HG02970 (cell line): Measurements from ENCODE around the gene SAMD4B.

Experiments used
- ATAC-seq: cut with Tn5 transposase; IDR thresholded peaks from one replicate; pipeline ENCODE4 v1.9.1; 2021; ENCODE audit warnings: mild to moderate bottlenecking, moderate library complexity, moderate number of reproducible peaks; ENCODE audit not compliant: unreplicated experiment, low FRiP score

Gene SAMD4B

DNA sequence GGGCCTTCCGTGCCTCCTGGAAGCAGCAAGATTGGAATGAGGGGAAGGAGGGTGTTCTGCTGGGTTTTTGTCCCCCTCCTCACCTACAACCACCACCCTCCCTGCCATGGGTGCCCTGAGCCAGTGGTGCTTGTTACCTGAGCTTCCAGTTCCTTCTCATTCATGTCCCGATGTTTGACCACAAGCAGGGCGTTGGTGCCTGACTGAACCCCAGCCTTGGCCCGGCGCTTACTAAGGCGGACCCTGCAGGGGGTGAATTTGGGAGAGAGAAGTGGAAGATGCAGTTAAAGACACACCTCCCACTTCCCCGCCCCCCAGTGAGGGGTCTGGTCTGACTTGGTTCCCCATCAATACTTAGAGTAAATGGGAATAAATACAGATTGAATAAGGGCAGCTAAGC, 44.3 kb downstream of the SAMD4B start:
- no peak for ATAC-seq

DNA sequence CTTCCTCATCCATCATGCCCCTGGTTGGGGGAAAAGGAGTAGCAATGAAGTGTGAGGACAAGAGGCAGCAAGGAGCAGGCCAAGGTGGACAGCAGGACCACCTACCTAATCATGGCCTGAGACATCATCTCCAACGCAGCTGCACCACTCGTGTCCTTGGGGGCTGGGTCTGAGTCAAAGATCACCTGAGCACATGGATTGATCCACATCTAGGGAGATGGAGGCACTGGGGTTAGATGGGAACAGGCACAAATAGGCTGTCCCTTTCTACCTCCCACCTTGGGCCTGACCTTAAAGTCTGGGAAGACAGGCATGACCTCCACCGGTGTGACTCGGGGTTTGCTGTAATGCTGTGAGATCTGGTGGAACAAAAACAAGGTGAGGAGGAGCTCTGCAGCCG, 46.4 kb downstream of the SAMD4B start:
- ATAC-seq = no peak

GRCh38 chr19:39389631-39390414, 47.6 kb downstream of the SAMD4B start:
- no peak for ATAC-seq

- no peak for ATAC-seq
Measured at GRCh38 chr19:39390451-39390750, 48.2 kb downstream of the SAMD4B start.

DNA sequence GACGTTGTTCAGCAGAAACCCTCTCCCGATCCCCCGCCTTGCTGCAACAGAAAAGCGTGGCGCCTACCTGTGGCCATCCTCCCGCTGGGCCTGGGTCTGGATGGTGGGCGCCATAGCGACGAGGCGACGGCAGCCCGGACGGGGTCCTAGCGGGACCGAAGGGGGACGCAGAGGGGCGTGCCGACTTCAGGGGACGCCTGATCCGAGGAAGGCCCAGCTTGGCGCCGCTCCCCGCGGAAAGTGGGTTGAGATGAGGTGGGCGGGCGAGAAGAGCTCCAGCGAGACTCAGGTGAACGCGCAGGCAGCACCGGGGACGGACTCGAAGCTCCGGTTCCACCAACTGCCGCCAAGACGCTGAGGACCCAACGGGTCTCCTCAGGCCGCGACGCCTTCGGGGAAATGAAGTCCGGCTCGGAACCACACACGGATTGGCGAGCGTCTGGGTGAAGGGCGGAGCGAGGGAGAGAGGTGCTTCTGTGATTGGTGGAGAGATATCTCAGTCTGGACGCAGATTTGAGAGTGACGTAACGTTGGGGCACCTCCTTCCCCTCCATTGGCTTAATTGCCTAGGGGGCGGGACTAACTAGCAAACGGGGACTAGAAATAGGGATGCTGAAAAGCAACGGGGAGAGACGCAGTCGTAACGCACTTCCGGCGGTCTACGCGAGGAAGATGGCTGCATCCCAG, 48.7 kb downstream of the SAMD4B start, which contains the start of the genes MED29 and PAF1:
Gene MED29, plus strand, starts transcription at position 628 of the 687 bp plus-strand sequence. Its CDS starts 45 bp downstream, at position 673.
Gene PAF1, minus strand, starts transcription at position 356 of the 687 bp plus-strand sequence. Its CDS starts 242 bp downstream, at position 114.
- ATAC-seq = peak; percentile 86

GRCh38 chr19:39397360-39398296, 55.4 kb downstream of the SAMD4B start:
- peak; percentile 32 for ATAC-seq

- ATAC-seq = no peak
Measured at GRCh38 chr19:39398297-39398864, 56.2 kb downstream of the SAMD4B start.

DNA sequence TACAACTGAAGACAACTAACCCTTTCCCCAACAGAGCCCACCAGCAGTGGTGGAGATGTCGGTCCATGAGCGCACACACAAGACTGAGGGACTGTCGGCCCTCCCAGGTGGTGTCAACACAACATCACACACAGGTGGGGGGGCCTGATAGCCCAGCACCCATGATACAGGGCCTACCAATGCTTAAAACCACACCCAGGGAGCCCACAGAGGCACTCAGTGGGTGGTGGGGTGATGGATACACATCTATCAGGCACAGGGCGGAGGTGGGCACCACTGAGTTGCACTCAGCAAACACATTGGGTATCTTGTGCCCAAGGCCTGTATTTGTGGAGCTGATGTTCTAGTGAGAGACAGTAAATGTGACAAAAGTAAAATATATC, 57.4 kb downstream of the SAMD4B start:
- ATAC-seq = no peak

DNA sequence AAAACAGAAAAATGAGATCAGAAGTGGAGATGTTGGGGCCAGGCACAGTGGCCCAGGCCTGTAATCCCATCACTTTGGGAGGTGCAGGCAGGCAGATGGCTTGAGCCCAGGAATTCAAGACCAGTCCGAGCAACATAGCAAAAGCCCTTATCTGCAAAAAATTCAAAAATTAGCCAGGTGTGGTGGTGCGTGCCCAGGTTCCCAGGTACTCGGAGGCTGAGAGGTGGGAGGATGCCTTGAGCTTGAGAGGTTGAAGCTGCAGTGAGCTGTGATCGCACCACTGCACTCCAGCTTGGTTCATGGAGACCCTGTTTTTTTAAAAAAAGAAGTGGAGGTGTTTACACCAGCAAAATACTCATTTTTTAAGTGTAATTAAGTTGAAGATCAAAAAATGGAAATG, 57.8 kb downstream of the SAMD4B start:
- ATAC-seq = no peak

DNA sequence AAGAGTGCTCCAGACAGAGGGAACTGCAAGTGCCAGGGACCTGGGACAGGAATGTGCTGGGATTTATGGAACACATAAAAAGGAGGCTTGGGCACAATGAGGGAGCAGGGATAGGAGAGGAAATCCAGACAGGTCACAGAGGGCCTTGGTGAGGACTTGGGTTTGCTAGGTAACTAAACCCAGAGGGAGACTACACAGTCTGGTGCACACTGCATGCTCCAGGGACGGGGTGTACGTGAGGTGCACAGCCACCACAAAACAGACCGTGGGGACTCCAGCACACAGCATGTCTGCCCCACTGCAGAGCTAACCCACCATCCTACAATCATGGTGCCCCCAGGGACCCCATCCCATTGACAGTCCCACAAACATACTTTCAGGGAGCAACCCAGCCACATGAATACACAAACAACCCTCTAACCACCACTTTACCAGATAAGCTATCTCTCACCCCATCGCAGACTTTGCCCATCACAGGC, 58.9 kb downstream of the SAMD4B start:
- ATAC-seq = no peak

DNA sequence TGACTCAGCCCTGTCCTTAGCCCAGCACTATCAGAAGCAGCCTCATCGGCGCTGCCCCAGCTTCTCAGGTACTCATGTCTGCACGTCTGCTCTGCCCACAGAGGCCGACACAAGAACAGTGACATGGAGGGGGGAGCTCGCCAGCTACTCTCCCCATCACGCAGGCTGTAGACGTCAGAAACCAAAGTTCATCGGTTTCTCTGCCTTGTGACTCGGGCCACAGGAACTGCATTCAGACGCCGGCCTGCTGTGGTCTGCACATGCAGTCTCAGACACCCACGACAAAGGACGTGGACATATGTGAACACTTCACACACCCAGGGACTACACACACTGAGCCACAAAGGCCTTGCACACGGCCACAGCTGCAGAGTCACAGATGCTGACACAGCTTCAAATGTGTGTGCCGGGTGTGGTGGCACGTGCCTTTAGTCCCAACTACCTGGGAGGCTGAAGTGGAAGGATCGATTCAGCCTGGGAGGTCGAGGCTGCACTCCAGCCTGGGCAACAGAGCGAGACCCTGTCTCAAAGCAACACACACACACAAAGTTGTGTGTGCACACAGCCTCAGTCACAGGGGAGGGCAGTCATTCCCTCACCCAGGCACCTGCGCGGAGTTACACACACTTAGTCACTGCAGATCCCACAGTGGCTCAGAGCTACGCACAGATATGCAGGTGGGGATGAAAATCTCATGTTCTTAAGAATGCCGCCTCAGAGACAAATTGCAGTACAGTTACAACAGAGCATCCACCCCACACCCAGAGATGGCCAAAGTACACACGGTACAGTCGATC, 59.5 kb downstream of the SAMD4B start:
- ATAC-seq = no peak

DNA sequence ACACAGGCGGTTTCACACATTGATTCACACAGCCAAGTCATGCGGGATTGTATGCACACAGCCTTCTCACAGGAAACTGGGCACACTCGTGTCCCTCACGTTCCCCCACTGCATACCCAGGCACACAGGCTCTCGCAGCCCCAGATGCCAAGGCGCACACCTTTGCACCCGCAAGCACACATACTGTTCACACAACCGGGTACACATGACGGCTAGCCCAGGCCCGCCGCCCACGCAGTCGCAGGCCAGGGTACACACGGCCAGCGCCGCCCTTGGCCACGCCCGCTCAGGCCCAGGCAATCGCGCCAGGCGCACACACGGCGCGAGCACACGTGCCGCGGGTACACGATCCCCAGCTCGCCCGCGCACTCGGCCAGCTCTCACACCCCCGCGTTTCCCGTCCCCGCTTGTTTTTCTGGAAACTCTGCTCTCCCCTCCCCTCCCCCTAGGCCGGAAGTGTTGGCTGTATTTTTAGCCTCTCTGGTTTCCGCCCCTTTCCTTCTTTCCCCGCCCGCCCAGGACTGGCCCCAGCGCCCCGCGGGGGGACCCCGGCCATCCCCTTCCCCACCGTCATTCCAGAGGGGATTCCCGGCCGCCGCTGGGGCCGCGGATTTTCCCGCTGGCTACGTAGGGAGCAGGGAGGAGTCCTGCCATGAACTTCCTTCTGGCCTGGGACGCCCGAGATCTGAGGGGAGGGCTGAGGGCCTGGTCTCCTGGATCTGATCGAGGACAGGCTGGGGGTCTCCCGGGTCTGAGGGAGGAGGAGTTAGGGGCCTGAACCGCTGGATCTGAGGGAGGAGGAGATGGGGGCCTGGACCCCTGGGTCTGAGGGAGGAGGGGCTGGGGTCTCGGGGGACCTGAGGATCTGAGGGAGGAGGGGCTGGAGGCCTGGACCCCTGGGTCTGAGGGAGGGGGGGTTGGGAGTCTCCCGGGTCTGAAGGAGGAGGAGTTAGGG, 60.4 kb downstream of the SAMD4B start:
- ATAC-seq = peak; percentile 24

DNA sequence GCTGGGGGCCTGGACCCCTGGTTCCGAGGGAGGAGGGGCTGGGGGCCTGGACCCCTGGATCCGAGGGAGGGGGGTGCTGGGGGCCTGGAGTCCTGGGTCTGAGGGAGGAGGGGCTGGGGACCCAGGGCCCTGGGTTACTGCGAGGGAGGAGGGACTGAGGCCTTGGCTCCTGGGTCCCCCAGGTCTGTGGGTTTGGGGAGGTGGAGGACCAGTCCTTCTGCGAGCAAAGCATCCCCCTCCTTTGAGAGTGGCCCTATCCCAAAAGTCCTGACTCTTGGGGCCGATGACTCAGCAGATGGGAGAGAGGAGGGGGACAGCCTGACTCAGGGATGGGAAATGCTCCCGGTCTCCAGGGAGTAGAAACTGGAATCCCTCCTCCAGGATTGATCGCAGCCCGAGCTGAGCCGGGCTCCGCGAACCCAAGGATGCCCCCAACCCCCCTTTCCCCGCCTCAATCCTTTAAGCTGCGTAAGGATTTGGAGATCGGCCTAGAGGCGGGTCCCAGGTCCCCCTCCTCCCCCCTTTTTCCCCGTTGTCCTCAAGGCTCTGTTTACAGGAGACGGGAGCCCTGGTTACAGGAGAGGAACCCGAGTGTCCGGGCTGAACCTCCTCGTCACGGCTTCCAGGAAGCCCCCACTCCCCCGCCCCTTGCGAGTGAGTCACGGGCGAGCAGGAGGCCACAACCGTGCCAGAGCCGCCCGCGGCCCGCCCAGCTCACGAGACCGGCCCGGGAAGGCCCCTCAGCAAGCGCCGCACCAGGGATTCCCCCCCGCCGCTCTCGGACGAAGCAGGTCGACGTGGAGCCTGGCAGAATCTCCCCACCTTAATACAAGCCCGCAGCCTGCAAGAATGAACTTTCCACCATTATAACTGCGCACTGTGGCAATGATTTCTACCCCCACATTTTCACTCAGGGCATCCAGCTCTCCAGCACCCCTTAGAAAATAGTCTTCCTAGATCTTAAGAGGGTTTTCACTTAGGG, 61.4 kb downstream of the SAMD4B start:
- peak; percentile 21 for ATAC-seq

DNA sequence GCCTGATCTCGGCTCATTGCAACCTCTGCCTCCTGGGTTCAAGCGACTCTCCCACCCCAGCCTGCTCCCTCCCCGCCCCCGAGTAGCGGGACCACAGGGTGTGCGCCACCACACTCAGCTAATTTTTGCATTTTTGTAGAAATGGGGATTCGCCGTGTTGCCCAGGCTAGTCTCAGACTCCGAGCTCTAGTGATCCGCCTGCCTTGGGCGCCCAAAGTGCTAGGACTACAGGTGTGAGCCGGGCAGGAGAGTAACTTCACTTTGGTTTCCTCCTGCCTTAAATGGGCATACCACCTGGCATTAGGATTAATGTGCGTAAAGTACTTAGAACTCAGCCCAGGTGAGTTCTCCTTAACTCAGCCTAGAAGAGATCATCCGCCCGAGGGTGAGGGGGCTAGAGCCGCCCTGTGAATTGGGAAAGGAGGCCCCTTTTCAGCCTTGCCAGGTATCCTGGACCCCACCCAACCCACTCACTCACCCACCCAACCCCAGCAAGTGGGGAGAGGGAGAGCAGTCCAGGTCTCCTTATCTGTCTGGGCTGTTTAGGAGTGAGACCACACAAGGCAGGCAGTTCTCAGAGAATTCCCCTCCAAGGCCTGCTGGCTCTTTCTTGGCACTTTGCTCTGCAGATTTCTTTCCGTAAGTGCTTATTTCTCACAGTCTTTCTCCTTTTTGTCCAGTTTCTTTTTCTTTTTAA, 63.2 kb downstream of the SAMD4B start:
- ATAC-seq = no peak

- no peak for ATAC-seq
Measured at GRCh38 chr19:39405958-39406655, 63.9 kb downstream of the SAMD4B start.
